Endothelial cell of umbilical vein (primary cell): ENCODE data around the gene GTF2IRD1. TPM values are rescaled to one million over a fixed set of nuclear protein-coding genes. Genes with fewer than 3 reads are reported as not detected.

Source experiments
- BruUV-seq: library from RNA; stranded (reverse); fragments of 400-500 nt; replicated peaks from 2 replicates; lab custom pipeline; 2021; lab: Mats Ljungman, UMichigan
- CTCF ChIA-PET: fragments of 300-600, 350-600 bp; sonication (Branson Sonifier 250); formaldehyde crosslinking; loops from one replicate; lab custom pipeline; 2021; ENCODE audit warnings: antibody characterized with exemption, inconsistent platforms; lab: Charles Lee
- POLR2A ChIA-PET: fragments of 300-600, 350-600 bp; sonication (Branson Sonifier 250); formaldehyde crosslinking; loops from one replicate; lab custom pipeline; 2021; ENCODE audit warnings: antibody characterized with exemption, inconsistent platforms; lab: Charles Lee
- DNase-seq: peaks from one replicate; pipeline ENCODE4 v3.0.0-alpha.2; 2011; ENCODE audit warnings: low read depth, low spot score
- FAIRE-seq: peaks from 2 replicates; lab custom pipeline; 2011; peaks lifted over from hg19 to GRCh38; lab: Jason Lieb, UNC
- H2AFZ ChIP-seq: 2 replicates; pipeline ENCODE4 v1.6.0; 2012; ENCODE audit warnings: low read depth, low read length, control low read depth, inconsistent platforms
- H3K27ac ChIP-seq: 2 replicates; pipeline ENCODE4 v1.5.1; 2011; ENCODE audit warnings: low read depth, mild to moderate bottlenecking, control low read depth, low read length, moderate library complexity; ENCODE audit not compliant: insufficient read depth
- H3K27me3 ChIP-seq, 2 experiments: 2 replicates each; pipeline versions ENCODE4 v1.6.0 to v1.6.1; 2011; ENCODE audit warnings: low read length in 2 of 2, mixed read lengths in 1 of 2; ENCODE audit not compliant: control insufficient read depth in 2 of 2, insufficient read depth in 2 of 2
- H3K36me3 ChIP-seq, 2 experiments: 2 replicates in 1 of 2; 3 replicates in 1 of 2; pipeline ENCODE4 v1.5.1; 2011; ENCODE audit warnings: low read length in 2 of 2, mild to moderate bottlenecking in 1 of 2, moderate library complexity in 1 of 2; ENCODE audit not compliant: control insufficient read depth in 2 of 2, insufficient read depth in 2 of 2; ENCODE audit errors: extremely low read depth in 1 of 2
- H3K4me1 ChIP-seq: 3 replicates; pipeline ENCODE4 v1.5.1; 2011; ENCODE audit warnings: mild to moderate bottlenecking, low read length; ENCODE audit not compliant: control insufficient read depth, insufficient read depth; ENCODE audit errors: extremely low read depth
- H3K4me2 ChIP-seq: 2 replicates; pipeline ENCODE4 v1.6.1; 2011; ENCODE audit warnings: low read length, control low read depth, mixed read lengths; ENCODE audit not compliant: insufficient read depth
- H3K4me3 ChIP-seq, 3 experiments: fragments of 200-600 bp in 1 of 3; sonication (generic), shearing (Covaris generic) in 1 of 3; replicated peaks in 1 of 3; 2 replicates each; pipeline ENCODE4 v1.5.1; 2011 to 2016; ENCODE audit warnings: control low read depth in 3 of 3, low read length in 3 of 3, mild to moderate bottlenecking in 2 of 3, inconsistent platforms in 1 of 3, low read depth in 1 of 3, moderate library complexity in 1 of 3; ENCODE audit not compliant: insufficient read depth in 1 of 3
- H3K79me2 ChIP-seq: 2 replicates; pipeline ENCODE4 v1.6.0; 2012; ENCODE audit warnings: low read length, inconsistent platforms; ENCODE audit not compliant: control insufficient read depth, insufficient read depth
- H3K9ac ChIP-seq: replicated peaks from 2 replicates; pipeline ENCODE3; 2011; ENCODE audit warnings: low read length, control low read depth; ENCODE audit not compliant: insufficient read depth; ENCODE audit errors: extremely low read depth
- H3K9me1 ChIP-seq: replicated peaks from 3 replicates; pipeline ENCODE4 v1.6.0; 2011; ENCODE audit warnings: mild to moderate bottlenecking, low read length; ENCODE audit not compliant: control insufficient read depth, insufficient read depth; ENCODE audit errors: extremely low read depth
- H3K9me3 ChIP-seq: replicated peaks from 2 replicates; pipeline ENCODE4 v1.5.1; 2012; ENCODE audit warnings: low read length, inconsistent platforms; ENCODE audit not compliant: control insufficient read depth, insufficient read depth
- H4K20me1 ChIP-seq: replicated peaks from 2 replicates; pipeline ENCODE3; 2011; ENCODE audit warnings: mild to moderate bottlenecking, low read length; ENCODE audit not compliant: control insufficient read depth, insufficient read depth; ENCODE audit errors: extremely low read depth
- EZH2 ChIP-seq: IDR thresholded peaks from 2 replicates; pipeline ENCODE4 v1.6.1; 2012; ENCODE audit warnings: borderline replicate concordance, low read depth, mild to moderate bottlenecking, moderate library complexity, low read length, inconsistent platforms; ENCODE audit not compliant: severe bottlenecking
- FOS ChIP-seq: IDR thresholded peaks from 2 replicates; pipeline ENCODE4 v1.6.1; 2011; ENCODE audit warnings: mild to moderate bottlenecking, low read length, moderate library complexity, borderline replicate concordance; ENCODE audit not compliant: insufficient read depth
- GATA2 ChIP-seq: IDR thresholded peaks from 2 replicates; pipeline ENCODE4 v1.7.0; 2011; ENCODE audit warnings: low read depth, mild to moderate bottlenecking, moderate library complexity, mixed read lengths, low read length; ENCODE audit not compliant: insufficient read length, insufficient read depth
- JUN ChIP-seq: IDR thresholded peaks from 2 replicates; pipeline ENCODE4 v1.6.1; 2011; ENCODE audit warnings: borderline replicate concordance, low read depth; ENCODE audit not compliant: insufficient read length, insufficient read depth
- MYC ChIP-seq: IDR thresholded peaks from one replicate; pipeline ENCODE4 v1.6.1; 2011; ENCODE audit warnings: mild to moderate bottlenecking, low read depth, low read length
- POLR2A ChIP-seq: IDR thresholded peaks from 2 replicates; pipeline ENCODE4 v1.6.1; 2012; ENCODE audit warnings: low read depth, mild to moderate bottlenecking, control low read depth, low read length
- POLR2AphosphoS5 ChIP-seq: IDR thresholded peaks from 2 replicates; pipeline ENCODE4 v1.6.1; 2012; ENCODE audit warnings: low read depth, mild to moderate bottlenecking, control low read depth, low read length, moderate library complexity; ENCODE audit not compliant: insufficient read depth
- dilution Hi-C: fragments of 300-500 bp; cut with MboI; formaldehyde crosslinking; loops from one replicate; pipeline ENCODE4 v1.15.0; 2019; ENCODE audit warnings: low sequenced_read_pairs; ENCODE audit not compliant: extremely low pct_ligation_motif_present
- intact Hi-C: fragments of 100-400 bp; cut with micrococcal nuclease; formaldehyde crosslinking; loops from one replicate; pipeline ENCODE4 v1.10.0; 2022
- polyA plus RNA-seq, 4 experiments: library from polyadenylated mRNA; depleted of rRNA in 3 of 4; stranded (reverse) in 3 of 4; unstranded in 1 of 4; fragments of >200 nt; gene quantifications; 2 replicates each; pipeline versions ENCODE4 v1.2.1 to v1.2.3, GENCODE V29; 2011 to 2012; ENCODE audit warnings: missing spikeins in 1 of 4
- total RNA-seq: library from RNA; stranded (reverse); gene quantifications from 2 replicates; pipeline ENCODE4 v1.2.3, GENCODE V29; 2021
- TF ChIP-seq, protein P1 (sequence below): IDR thresholded peaks from 2 replicates; pipeline ENCODE4 v1.6.1; 2011; ENCODE audit not compliant: insufficient read depth, insufficient read length
- TF ChIP-seq, protein P2 (sequence below), 2 donors: IDR thresholded peaks; 1 replicate in 1 of 2; 2 replicates in 1 of 2; pipeline ENCODE4 v1.5.1; 2011; ENCODE audit warnings: low read length in 2 of 2, mild to moderate bottlenecking in 2 of 2, moderate library complexity in 2 of 2, control low read depth in 1 of 2, inconsistent platforms in 1 of 2, low read depth in 1 of 2; ENCODE audit not compliant: insufficient read depth in 1 of 2; ENCODE audit errors: extremely low read depth in 1 of 2

Gene GTF2IRD1
- total and polyA plus RNA-seq, 2 donors (not counting 3 experiments of a cell fraction or from before 2014, with no cell fraction given) = 14.2 to 24.2 TPM

DNA sequence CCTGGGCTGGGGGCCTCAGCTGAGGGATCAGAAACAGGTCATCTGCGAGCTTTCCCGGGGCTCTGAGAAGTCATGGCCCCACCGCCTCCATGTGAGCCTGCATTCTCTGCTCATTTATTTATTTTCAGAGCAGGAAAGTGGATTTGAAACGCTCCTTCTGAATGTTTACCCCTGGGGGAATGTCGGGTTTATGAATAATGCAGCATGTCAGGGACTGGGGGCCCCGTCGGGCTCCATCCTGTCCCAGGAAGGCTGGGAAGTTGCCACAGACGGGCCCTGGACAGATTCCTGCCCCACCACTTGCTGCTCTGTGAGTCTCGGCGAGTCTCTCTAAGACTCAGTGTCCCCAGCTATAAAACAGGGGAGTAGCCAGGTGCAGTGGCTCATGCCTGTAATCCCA lies 11.9 kb upstream of the GTF2IRD1 start:
- intact Hi-C loops = no loop called here

More for the DNA sequence above, 11.9 kb upstream of the GTF2IRD1 start:
- Histone ChIP-seq H4K20me1 (no peaks in the 10 kb centered on the region), H3K36me3 (no peaks in the 10 kb centered on the region), H3K27ac (no peak overlapping the region), H3K79me2 (no peaks in the 10 kb centered on the region), H3K9me1 (no peaks in the 10 kb centered on the region), H3K9ac (no peak overlapping the region), H3K4me2 (no peak overlapping the region), H3K9me3 (no peaks in the 10 kb centered on the region), H3K4me1 (no peaks in the 10 kb centered on the region), H3K27me3 (no peaks in the 10 kb centered on the region), H3K4me3 (no peak overlapping the region), H2AFZ (no peak overlapping the region)
- DNase-seq = no peak
- CTCF ChIA-PET = interaction anchor here (1.2 to 1.4 kb wide), 2 partner anchors 8 to 125 kb away, joined by 3 to 6 read pairs; no protein-coding TSS in a partner anchor
- no peak for FAIRE-seq
- BruUV-seq = no TSS peak
- POLR2A ChIA-PET = no interaction called here
- dilution Hi-C loops = no loop called here
- no peak for TF ChIP-seq JUN
- TF ChIP-seq POLR2AphosphoS5 = no peak
- no peak for TF ChIP-seq MYC
- TF ChIP-seq, protein P1, sequence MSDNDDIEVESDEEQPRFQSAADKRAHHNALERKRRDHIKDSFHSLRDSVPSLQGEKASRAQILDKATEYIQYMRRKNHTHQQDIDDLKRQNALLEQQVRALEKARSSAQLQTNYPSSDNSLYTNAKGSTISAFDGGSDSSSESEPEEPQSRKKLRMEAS = no peak
- TF ChIP-seq GATA2 = no peak
- no peak for TF ChIP-seq POLR2A
- TF ChIP-seq EZH2 = no peak
- TF ChIP-seq FOS = no peak
- TF ChIP-seq, protein P2, sequence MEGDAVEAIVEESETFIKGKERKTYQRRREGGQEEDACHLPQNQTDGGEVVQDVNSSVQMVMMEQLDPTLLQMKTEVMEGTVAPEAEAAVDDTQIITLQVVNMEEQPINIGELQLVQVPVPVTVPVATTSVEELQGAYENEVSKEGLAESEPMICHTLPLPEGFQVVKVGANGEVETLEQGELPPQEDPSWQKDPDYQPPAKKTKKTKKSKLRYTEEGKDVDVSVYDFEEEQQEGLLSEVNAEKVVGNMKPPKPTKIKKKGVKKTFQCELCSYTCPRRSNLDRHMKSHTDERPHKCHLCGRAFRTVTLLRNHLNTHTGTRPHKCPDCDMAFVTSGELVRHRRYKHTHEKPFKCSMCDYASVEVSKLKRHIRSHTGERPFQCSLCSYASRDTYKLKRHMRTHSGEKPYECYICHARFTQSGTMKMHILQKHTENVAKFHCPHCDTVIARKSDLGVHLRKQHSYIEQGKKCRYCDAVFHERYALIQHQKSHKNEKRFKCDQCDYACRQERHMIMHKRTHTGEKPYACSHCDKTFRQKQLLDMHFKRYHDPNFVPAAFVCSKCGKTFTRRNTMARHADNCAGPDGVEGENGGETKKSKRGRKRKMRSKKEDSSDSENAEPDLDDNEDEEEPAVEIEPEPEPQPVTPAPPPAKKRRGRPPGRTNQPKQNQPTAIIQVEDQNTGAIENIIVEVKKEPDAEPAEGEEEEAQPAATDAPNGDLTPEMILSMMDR (IDR thresholded peaks at IDR 0.05; ENCODE audit: extremely low read depth in 1 of 2, insufficient read depth in 1 of 2, low read depth in 1 of 2, low read length in 2 of 2) = no peak
